ENCODE data around the gene TMED6. TPM values are rescaled to one million over a fixed set of nuclear protein-coding genes. Genes with fewer than 3 reads are reported as not detected.

TMED6 gene
- total RNA-seq, 1 experiment from 2014 or later = 0.91 TPM

DNA sequence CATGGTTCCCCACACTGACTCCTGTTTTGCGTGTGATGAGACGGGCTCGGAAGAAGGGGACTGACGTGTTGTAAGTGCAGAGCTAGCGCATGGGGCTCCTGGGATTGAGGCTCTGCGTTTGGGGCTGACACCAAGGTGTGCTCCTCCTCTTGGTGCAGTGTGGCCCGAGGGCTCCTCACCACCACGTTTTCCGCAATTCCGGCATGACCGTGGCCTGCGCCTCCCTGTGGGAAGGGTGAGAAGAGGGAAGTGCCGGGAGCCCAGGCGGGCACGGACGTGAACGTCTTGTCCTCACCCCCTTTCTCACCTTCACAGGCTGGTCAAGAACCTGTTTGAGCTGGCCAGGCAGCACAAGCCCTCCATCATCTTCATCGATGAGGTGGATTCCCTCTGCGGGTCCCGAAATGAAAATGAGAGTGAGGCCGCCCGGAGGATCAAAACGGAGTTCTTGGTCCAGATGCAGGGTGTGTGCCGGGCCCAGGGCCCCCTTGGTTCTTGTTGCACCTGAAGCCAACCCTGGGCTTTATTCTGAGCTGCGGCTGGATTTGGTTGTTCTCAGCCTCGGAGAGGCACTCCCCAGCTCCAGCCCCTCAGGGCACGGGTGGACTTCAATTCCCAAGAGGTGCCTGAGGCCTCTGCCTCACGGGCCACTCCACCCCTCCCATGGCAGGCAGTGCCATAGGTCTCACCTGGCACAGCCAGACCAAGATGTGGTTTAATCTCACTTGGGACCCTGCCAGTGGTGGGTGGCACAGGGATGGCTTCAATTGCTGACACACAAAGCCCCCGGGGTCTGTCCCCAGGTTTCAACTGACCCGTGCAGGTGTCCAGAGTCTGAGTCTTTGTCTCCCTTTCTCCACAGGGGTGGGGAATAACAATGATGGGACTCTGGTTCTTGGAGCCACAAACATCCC, 31.5 kb downstream of the TMED6 start (continued):
- TF ChIP-seq TCF7L2 (IDR thresholded peaks at IDR 0.05; ENCODE audit: borderline replicate concordance, extremely low read depth, insufficient read depth, insufficient read length) = no peak
- no peak for TF ChIP-seq SP1 (IDR thresholded peaks at IDR 0.05; ENCODE audit: low read depth)
- TF ChIP-seq, protein P1, sequence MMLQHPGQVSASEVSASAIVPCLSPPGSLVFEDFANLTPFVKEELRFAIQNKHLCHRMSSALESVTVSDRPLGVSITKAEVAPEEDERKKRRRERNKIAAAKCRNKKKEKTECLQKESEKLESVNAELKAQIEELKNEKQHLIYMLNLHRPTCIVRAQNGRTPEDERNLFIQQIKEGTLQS (IDR thresholded peaks at IDR 0.05) = no peak
- TF ChIP-seq SIN3A (IDR thresholded peaks at IDR 0.05; ENCODE audit: low read depth) = no peak
- TF ChIP-seq, protein P2, sequence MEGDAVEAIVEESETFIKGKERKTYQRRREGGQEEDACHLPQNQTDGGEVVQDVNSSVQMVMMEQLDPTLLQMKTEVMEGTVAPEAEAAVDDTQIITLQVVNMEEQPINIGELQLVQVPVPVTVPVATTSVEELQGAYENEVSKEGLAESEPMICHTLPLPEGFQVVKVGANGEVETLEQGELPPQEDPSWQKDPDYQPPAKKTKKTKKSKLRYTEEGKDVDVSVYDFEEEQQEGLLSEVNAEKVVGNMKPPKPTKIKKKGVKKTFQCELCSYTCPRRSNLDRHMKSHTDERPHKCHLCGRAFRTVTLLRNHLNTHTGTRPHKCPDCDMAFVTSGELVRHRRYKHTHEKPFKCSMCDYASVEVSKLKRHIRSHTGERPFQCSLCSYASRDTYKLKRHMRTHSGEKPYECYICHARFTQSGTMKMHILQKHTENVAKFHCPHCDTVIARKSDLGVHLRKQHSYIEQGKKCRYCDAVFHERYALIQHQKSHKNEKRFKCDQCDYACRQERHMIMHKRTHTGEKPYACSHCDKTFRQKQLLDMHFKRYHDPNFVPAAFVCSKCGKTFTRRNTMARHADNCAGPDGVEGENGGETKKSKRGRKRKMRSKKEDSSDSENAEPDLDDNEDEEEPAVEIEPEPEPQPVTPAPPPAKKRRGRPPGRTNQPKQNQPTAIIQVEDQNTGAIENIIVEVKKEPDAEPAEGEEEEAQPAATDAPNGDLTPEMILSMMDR (IDR thresholded peaks at IDR 0.05 in 2 of 3, conservative IDR thresholded peaks at IDR 0.05 in 1 of 3; ENCODE audit: borderline replicate concordance in 1 of 3, insufficient read depth in 1 of 3, low read depth in 2 of 3, low read length in 2 of 3) = no peak

DNA sequence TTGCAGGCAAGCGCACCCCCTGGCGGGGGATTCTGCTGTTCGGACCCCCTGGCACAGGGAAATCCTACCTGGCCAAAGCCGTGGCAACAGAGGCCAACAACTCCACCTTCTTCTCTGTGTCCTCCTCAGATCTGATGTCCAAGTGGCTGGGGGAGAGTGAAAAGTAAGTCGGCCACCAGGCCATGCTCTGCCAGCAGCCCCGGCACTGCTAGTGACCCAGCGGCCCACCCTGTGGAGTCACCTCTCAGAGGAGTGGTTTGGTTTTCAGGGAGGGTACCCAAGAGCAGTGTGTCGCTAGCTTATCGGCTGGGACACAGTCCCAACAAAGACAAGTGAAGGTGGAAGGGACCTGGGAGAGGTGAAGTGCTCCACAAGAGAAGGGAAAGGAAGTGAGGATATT, 32.2 kb downstream of the TMED6 start:
- Histone ChIP-seq H2AFZ (ENCODE audit: low read depth, low read length, poor library complexity, severe bottlenecking) (no peak overlapping the region), H3K27me3 (ENCODE audit: insufficient read depth, low read length) (no peaks in the 10 kb centered on the region), H3K9me2 (ENCODE audit: insufficient read depth) (no peaks in the 10 kb centered on the region), H3K36me3 (ENCODE audit: control insufficient read depth in 1 of 2, insufficient read depth in 2 of 2, low read length in 2 of 2) (peaks cover 44 to 63% of the 10 kb centered on the region in 2 experiments; a peak in 3 of 4 replicates), H3K9ac (ENCODE audit: low read length) (no peak overlapping the region), H4K20me1 (ENCODE audit: insufficient read depth) (no peaks in the 10 kb centered on the region), H3K4me1 (ENCODE audit: control insufficient read depth in 1 of 2, insufficient read depth in 2 of 2, low read length in 2 of 2) (no peaks in the 10 kb centered on the region), H3K27ac (ENCODE audit: low read depth, low read length) (no peak overlapping the region; the same call in 1 of the 2 replicates), H3K9me3 (ENCODE audit: control insufficient read depth in 1 of 2, insufficient read depth in 1 of 2, low read depth in 1 of 2, low read length in 2 of 2) (no peaks in the 10 kb centered on the region), H3K79me2 (ENCODE audit: insufficient read depth, low read length) (peaks cover 71% of the 10 kb centered on the region), H3K4me2 (ENCODE audit: low read length) (no peak overlapping the region), H3K4me3 (replicated peaks in 1 of 2; ENCODE audit: low read depth in 1 of 2, low read length in 2 of 2) (no peak overlapping the region)
- TF ChIP-seq SIN3A (IDR thresholded peaks at IDR 0.05; ENCODE audit: low read depth) = no peak
- no peak for TF ChIP-seq CEBPB (IDR thresholded peaks at IDR 0.05; ENCODE audit: low read depth)
- TF ChIP-seq ZNF274 (IDR thresholded peaks at IDR 0.05; ENCODE audit: low read depth, low read length) = no peak
- no peak for TF ChIP-seq EZH2 (IDR thresholded peaks at IDR 0.05)
- TF ChIP-seq TCF7L2 (IDR thresholded peaks at IDR 0.05; ENCODE audit: borderline replicate concordance, extremely low read depth, insufficient read depth, insufficient read length) = no peak
- TF ChIP-seq, protein P1 (IDR thresholded peaks at IDR 0.05) = no peak
- TF ChIP-seq, protein P3, sequence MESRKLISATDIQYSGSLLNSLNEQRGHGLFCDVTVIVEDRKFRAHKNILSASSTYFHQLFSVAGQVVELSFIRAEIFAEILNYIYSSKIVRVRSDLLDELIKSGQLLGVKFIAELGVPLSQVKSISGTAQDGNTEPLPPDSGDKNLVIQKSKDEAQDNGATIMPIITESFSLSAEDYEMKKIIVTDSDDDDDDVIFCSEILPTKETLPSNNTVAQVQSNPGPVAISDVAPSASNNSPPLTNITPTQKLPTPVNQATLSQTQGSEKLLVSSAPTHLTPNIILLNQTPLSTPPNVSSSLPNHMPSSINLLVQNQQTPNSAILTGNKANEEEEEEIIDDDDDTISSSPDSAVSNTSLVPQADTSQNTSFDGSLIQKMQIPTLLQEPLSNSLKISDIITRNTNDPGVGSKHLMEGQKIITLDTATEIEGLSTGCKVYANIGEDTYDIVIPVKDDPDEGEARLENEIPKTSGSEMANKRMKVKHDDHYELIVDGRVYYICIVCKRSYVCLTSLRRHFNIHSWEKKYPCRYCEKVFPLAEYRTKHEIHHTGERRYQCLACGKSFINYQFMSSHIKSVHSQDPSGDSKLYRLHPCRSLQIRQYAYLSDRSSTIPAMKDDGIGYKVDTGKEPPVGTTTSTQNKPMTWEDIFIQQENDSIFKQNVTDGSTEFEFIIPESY (IDR thresholded peaks at IDR 0.05; ENCODE audit: extremely low read depth, insufficient replicate concordance, low read length) = no peak
- no peak for TF ChIP-seq SP1 (IDR thresholded peaks at IDR 0.05; ENCODE audit: low read depth)
- intact Hi-C loops (cut with micrococcal nuclease) = no loop called here
- DNase-seq (ENCODE audit: low read depth, low spot score) = no peak
- no TSS peak for BruUV-seq (replicated peaks)
- ChIA-PET POLR2A (no interaction called here), RAD21 (ENCODE audit: low non-redundant PET in 1 of 2, low total read pairs in 2 of 2, uncharacterized antibody in 2 of 2, unreplicated experiment in 2 of 2) (no interaction called here), CTCF (no interaction called here)
- ATAC-seq = no peak
